Activated CD4-positive, alpha-beta T cell treated with anti-CD3 and anti-CD28 coated beads for 36 hours (primary cell): ENCODE data around the gene THSD4. TPM values are rescaled to one million over a fixed set of nuclear protein-coding genes. Genes with fewer than 3 reads are reported as not detected.

Source experiments
- ATAC-seq: fragments of 200-7000 bp; cut with Tn5 transposase; one replicate; pipeline ENCODE4 v1.10.0; 2021; ENCODE audit warnings: mild to moderate bottlenecking, moderate library complexity
- CTCF ChIA-PET: fragments of 350-600 bp; sonication (Branson Sonifier 250); formaldehyde crosslinking; loops from one replicate; lab custom pipeline; 2021; ENCODE audit warnings: antibody characterized with exemption; lab: Charles Lee
- POLR2A ChIA-PET: fragments of 350-600 bp; sonication (Branson Sonifier 250); formaldehyde crosslinking; loops from one replicate; lab custom pipeline; 2021; ENCODE audit warnings: antibody characterized with exemption, inconsistent platforms; lab: Charles Lee
- DNase-seq: peaks from one replicate; pipeline ENCODE4 v3.0.0-alpha.2; 2020
- H3K27ac Mint-ChIP-seq: one replicate; pipeline ENCODE4 v1.8.0; 2021; ENCODE audit warnings: mixed read lengths
- H3K27me3 Mint-ChIP-seq: one replicate; pipeline ENCODE4 v1.8.0; 2021; ENCODE audit warnings: mixed read lengths
- H3K36me3 Mint-ChIP-seq: one replicate; pipeline ENCODE4 v1.8.0; 2021; ENCODE audit warnings: low read depth, mixed read lengths
- H3K4me1 Mint-ChIP-seq: one replicate; pipeline ENCODE4 v1.8.0; 2021; ENCODE audit warnings: mixed read lengths
- H3K4me3 Mint-ChIP-seq: one replicate; pipeline ENCODE4 v1.8.0; 2021; ENCODE audit warnings: mild to moderate bottlenecking, moderate library complexity, mixed read lengths
- H3K9me3 Mint-ChIP-seq: one replicate; pipeline ENCODE4 v1.8.0; 2021; ENCODE audit warnings: low read depth, mixed read lengths
- intact Hi-C, 2 experiments: fragments of 100-400 bp; cut with DNase I in 1 of 2; cut with micrococcal nuclease in 1 of 2; formaldehyde crosslinking; loops; one replicate each; pipeline versions ENCODE4 v1.14.2 to v1.15.1; 2022 to 2024; cut with DNase I, micrococcal nuclease
- total RNA-seq, 2 experiments: library from RNA; stranded (reverse); gene quantifications; one replicate each; pipeline ENCODE4 v1.2.3, GENCODE V29; 2021

THSD4 gene
- total RNA-seq, 2 experiments from 2014 or later: not detected

GRCh38 chr15:71409541-71409940 is 294.3 kb downstream of the THSD4 start:
- ATAC-seq (no peak), DNase-seq (no peak)
- intact Hi-C loops: no loop called here
- POLR2A ChIA-PET: no interaction called here
- Mint-ChIP-seq H3K27ac (no peak overlapping the region), H3K36me3 (no peaks in the 10 kb centered on the region), H3K9me3 (no peaks in the 10 kb centered on the region), H3K4me3 (no peak overlapping the region), H3K4me1 (no peaks in the 10 kb centered on the region), H3K27me3 (peaks cover 24% of the 10 kb centered on the region)
- CTCF ChIA-PET: interaction anchor here (0.7 kb wide), 1 partner anchor 101 kb away, joined by 3 read pairs; no protein-coding TSS in a partner anchor

DNA sequence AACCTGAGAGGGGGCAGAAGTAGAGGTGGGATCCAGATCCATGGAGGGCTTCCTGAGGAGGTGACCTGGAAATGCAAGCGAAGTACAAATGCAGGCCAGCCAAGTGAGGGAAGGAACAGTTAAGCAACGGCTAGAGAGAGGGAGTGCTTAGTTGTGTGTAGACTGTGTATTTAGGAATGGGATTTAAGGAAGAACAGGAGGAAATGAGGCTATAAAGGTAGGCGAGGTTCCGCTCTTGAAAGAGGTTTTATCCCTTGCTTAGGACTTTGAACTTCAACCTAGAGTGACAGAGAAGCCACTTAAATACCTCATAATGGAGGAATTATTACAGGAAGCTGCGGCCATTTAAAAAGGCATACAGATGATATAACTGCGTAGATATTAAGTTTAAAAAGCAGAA is 295.1 kb downstream of the THSD4 start:
- ATAC-seq (no peak), DNase-seq (no peak)
- no peaks in the 10 kb centered on the region for H3K4me1 Mint-ChIP-seq
- no peak overlapping the region for H3K4me3 Mint-ChIP-seq
- H3K27ac Mint-ChIP-seq: no peak overlapping the region
- no peaks in the 10 kb centered on the region for H3K36me3 Mint-ChIP-seq
- intact Hi-C loops: no loop called here
- H3K9me3 Mint-ChIP-seq: no peaks in the 10 kb centered on the region
- H3K27me3 Mint-ChIP-seq: peaks cover 24% of the 10 kb centered on the region
- POLR2A ChIA-PET: no interaction called here
- CTCF ChIA-PET: no interaction called here

DNA sequence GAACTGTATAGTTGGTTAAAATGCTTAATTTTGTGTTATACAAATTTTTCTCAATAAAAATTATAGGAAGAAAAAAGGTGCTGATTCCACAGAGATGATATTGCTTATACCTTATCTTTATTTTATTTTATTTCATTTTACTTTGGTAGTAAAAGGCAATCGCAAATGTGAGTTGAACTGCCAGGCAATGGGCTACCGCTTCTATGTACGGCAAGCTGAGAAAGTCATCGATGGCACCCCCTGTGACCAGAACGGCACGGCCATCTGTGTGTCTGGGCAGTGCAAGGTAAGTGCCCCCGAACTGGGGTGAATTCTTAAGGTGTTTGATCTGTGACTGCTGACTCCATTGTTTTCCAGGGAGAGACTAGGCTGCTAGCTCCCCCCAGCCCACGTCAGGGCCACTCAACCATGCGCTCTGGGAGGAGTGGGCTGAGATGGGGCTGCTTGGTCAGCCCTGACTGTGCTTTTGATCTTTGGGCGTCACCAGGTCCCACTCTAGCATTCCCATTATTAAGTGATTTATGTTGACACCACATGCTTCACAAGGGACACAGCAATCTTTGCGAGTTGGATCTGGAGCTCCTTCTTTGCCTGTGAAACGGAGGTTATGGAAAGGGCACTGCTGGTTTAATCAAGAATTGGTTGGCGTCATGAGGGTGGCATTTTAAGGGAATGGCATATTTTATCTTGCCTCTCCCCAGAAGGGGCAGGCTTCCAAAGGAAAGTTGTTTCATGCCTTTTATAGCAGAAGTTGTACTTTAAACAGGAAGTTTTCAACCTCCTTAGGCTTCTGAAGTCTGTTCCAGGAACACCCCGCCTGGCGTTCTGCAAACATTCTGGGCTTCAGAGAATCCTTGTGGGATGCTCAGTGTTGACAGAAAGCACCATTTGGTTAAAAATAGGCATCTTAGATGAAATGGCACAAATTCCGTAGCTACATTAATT is 296.5 kb downstream of the THSD4 start:
- no peak for ATAC-seq
- no peaks in the 10 kb centered on the region for H3K4me1 Mint-ChIP-seq
- H3K9me3 Mint-ChIP-seq: no peaks in the 10 kb centered on the region
- ChIA-PET POLR2A (no interaction called here), CTCF (interaction anchor here (1.0 kb wide), 1 partner anchor 32 kb away, joined by 3 read pairs; no protein-coding TSS in a partner anchor)
- intact Hi-C loops: no loop called here
- no peak for DNase-seq
- H3K4me3 Mint-ChIP-seq: no peak overlapping the region
- peaks cover 22% of the 10 kb centered on the region for H3K27me3 Mint-ChIP-seq
- no peak overlapping the region for H3K27ac Mint-ChIP-seq
- H3K36me3 Mint-ChIP-seq: no peaks in the 10 kb centered on the region

- intact Hi-C loops: no loop called here
- H3K4me1 Mint-ChIP-seq: no peaks in the 10 kb centered on the region
- peaks cover 17% of the 10 kb centered on the region for H3K27me3 Mint-ChIP-seq
- no peak overlapping the region for H3K4me3 Mint-ChIP-seq
- H3K9me3 Mint-ChIP-seq: no peaks in the 10 kb centered on the region
- H3K27ac Mint-ChIP-seq: no peak overlapping the region
- CTCF ChIA-PET: interaction anchor here (0.6 kb wide), 1 partner anchor 308 kb away, joined by 3 read pairs; no protein-coding TSS in a partner anchor
- no peaks in the 10 kb centered on the region for H3K36me3 Mint-ChIP-seq
- POLR2A ChIA-PET: no interaction called here
- no peak for ATAC-seq
- DNase-seq: no peak
Measured at GRCh38 chr15:71413419-71413818, 298.1 kb downstream of the THSD4 start.

DNA sequence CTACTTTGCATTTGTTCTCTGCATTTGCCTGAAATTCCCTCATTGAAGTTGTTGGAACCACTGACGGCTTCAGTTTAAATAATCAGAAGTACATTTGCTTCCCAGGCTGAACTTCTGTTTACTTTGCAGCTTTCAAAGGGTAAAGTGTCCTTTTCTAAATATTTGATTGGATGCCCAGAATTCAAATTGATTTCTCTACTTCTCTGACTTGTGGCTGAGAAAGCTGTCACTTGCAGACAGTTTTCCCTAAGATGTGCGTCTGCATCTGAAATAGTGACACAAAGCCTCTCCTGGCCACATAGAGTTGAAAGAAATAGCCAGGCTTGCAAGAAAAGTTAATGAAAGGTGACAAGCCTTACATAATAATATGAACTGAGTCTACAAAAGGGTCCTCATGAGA is 299.6 kb downstream of the THSD4 start:
- ChIA-PET POLR2A (no interaction called here), CTCF (no interaction called here)
- Mint-ChIP-seq H3K27ac (no peak overlapping the region), H3K4me3 (no peak overlapping the region), H3K9me3 (no peaks in the 10 kb centered on the region), H3K36me3 (no peaks in the 10 kb centered on the region), H3K27me3 (peaks cover 17% of the 10 kb centered on the region), H3K4me1 (no peaks in the 10 kb centered on the region)
- ATAC-seq (no peak), DNase-seq (no peak)
- intact Hi-C loops: loop anchor here in 1 of 2 experiments (1.0 kb wide), 1 partner anchor 7 kb away; no protein-coding TSS in a partner anchor

DNA sequence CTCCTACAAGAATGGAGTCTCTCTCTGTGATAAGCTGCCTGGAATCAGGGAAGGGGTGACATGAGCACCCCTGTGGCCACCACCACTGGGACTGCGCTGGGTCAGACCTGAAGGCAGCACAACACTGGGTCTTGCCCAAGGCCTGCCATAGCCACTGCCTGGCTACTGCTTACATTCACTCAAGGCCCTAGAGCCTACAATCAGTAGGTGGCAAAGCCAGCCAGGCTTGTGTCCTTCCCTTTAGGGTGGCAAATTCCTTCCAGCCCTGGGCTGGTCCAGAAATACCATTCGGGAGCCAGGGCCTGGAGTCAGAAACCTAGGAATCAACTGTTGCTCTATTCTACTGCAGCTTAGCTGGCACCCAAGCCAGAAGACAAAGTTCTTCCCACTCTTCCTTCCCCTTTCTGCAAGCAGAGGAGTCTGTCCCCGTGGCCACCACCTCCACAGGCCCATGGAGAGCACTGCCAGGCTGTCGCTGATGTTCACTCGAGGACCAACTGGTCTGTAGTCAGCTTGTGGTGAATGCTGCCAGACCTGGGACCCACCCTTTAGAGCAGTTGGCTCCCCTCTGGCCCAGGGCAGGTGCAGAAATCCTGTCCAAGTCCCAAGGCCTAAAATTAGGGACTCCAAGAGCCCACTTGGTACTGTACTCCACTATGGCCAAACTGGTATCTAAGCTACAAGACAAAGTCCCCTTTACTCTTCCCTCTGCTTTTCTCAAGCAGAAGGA is 307.4 kb downstream of the THSD4 start:
- Mint-ChIP-seq H3K9me3 (no peaks in the 10 kb centered on the region), H3K4me3 (no peak overlapping the region), H3K4me1 (no peaks in the 10 kb centered on the region), H3K36me3 (no peaks in the 10 kb centered on the region), H3K27ac (no peak overlapping the region), H3K27me3 (peaks cover 18% of the 10 kb centered on the region)
- ChIA-PET CTCF (interaction anchor here (1.0 to 1.5 kb wide), 2 partner anchors 12 to 22 kb away, joined by 3 to 4 read pairs; no protein-coding TSS in a partner anchor), POLR2A (no interaction called here)
- intact Hi-C loops: loop anchor here in 1 of 2 experiments (1.0 kb wide), 1 partner anchor 8 kb away; no protein-coding TSS in a partner anchor
- DNase-seq (no peak), ATAC-seq (no peak)

- no peak overlapping the region for H3K4me3 Mint-ChIP-seq
- no peaks in the 10 kb centered on the region for H3K4me1 Mint-ChIP-seq
- no peaks in the 10 kb centered on the region for H3K9me3 Mint-ChIP-seq
- ATAC-seq (no peak), DNase-seq (no peak)
- ChIA-PET POLR2A (no interaction called here), CTCF (no interaction called here)
- no peaks in the 10 kb centered on the region for H3K36me3 Mint-ChIP-seq
- H3K27me3 Mint-ChIP-seq: peaks cover 17% of the 10 kb centered on the region
- H3K27ac Mint-ChIP-seq: no peak overlapping the region
- intact Hi-C loops: no loop called here
Measured at GRCh38 chr15:71424765-71425164, 309.5 kb downstream of the THSD4 start.

DNA sequence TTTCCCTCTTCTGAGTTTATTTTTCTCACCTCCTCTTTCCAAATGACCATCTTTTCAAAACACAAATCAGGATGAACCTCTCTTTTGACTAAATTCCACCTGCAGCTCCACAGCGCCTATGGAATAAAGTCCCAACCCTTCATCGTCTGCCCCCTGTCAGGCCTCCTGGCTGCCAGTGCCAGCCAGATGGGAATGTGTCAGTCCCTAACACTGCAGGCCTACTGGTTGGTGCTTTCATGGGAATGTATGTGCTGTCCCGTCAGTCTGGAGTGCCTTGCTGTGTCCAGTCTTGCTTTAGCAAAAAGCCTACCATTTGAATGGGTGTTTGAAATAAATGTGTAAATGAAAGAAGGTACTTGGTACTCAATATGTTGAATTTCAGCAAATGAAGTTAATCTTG is 310.1 kb downstream of the THSD4 start:
- CTCF ChIA-PET: no interaction called here
- intact Hi-C loops: no loop called here

GRCh38 chr15:71426792-71427191 is 311.5 kb downstream of the THSD4 start:
- Mint-ChIP-seq H3K4me3 (no peak overlapping the region), H3K9me3 (no peaks in the 10 kb centered on the region), H3K36me3 (no peaks in the 10 kb centered on the region), H3K27ac (no peak overlapping the region), H3K4me1 (no peaks in the 10 kb centered on the region), H3K27me3 (peaks cover 11% of the 10 kb centered on the region)
- intact Hi-C loops: no loop called here
- ATAC-seq (no peak), DNase-seq (no peak)
- POLR2A ChIA-PET: interaction anchor here (0.7 kb wide), 1 partner anchor 610 kb away, joined by 4 read pairs; no protein-coding TSS in a partner anchor
- CTCF ChIA-PET: no interaction called here

More for the DNA sequence above, 310.1 kb downstream of the THSD4 start:
- no peak for ATAC-seq
- POLR2A ChIA-PET: no interaction called here
- H3K27ac Mint-ChIP-seq: no peak overlapping the region
- no peak for DNase-seq
- H3K27me3 Mint-ChIP-seq: peaks cover 16% of the 10 kb centered on the region
- H3K4me3 Mint-ChIP-seq: no peak overlapping the region
- no peaks in the 10 kb centered on the region for H3K9me3 Mint-ChIP-seq
- no peaks in the 10 kb centered on the region for H3K36me3 Mint-ChIP-seq
- H3K4me1 Mint-ChIP-seq: no peaks in the 10 kb centered on the region

- no peaks in the 10 kb centered on the region for H3K4me1 Mint-ChIP-seq
- no peak for ATAC-seq
- POLR2A ChIA-PET: interaction anchor here (0.6 kb wide), 1 partner anchor 23 kb away, joined by 4 read pairs; no protein-coding TSS in a partner anchor
Measured at GRCh38 chr15:71430782-71431181, 315.5 kb downstream of the THSD4 start.

More at GRCh38 chr15:71430782-71431181, 315.5 kb downstream of the THSD4 start:
- H3K27ac Mint-ChIP-seq: no peak overlapping the region
- peaks cover 3% of the 10 kb centered on the region for H3K27me3 Mint-ChIP-seq
- CTCF ChIA-PET: interaction anchor here (0.9 kb wide), 2 partner anchors 13 to 45 kb away, joined by 3 read pairs; no protein-coding TSS in a partner anchor
- no peak overlapping the region for H3K4me3 Mint-ChIP-seq
- no peaks in the 10 kb centered on the region for H3K36me3 Mint-ChIP-seq
- intact Hi-C loops: no loop called here
- no peaks in the 10 kb centered on the region for H3K9me3 Mint-ChIP-seq
- no peak for DNase-seq
